Type B pancreatic cell (in vitro differentiated cells): ENCODE data around the gene ARG1. TPM values are rescaled to one million over a fixed set of nuclear protein-coding genes. Genes with fewer than 3 reads are reported as not detected.

Source experiments
- DNase-seq: peaks from one replicate; pipeline ENCODE4 v3.0.0; 2021; ENCODE audit warnings: mixed read lengths; ENCODE audit not compliant: unreplicated experiment; ENCODE audit errors: extremely low spot score
- H3K27ac Mint-ChIP-seq: 2 replicates; pipeline ENCODE4 v1.8.0; 2021; ENCODE audit warnings: mild to moderate bottlenecking, mixed read lengths
- H3K27me3 Mint-ChIP-seq: 2 replicates; pipeline ENCODE4 v1.8.0; 2021; ENCODE audit warnings: mixed read lengths
- H3K36me3 Mint-ChIP-seq: 2 replicates; pipeline ENCODE4 v1.8.0; 2021; ENCODE audit warnings: mixed read lengths
- H3K4me1 Mint-ChIP-seq: one replicate; pipeline ENCODE4 v1.8.0; 2021; ENCODE audit warnings: mixed read lengths; ENCODE audit not compliant: unreplicated experiment
- H3K4me3 Mint-ChIP-seq: 2 replicates; pipeline ENCODE4 v1.8.0; 2021; ENCODE audit warnings: mild to moderate bottlenecking, mixed read lengths
- H3K9me3 Mint-ChIP-seq: 2 replicates; pipeline ENCODE4 v1.8.0; 2021; ENCODE audit warnings: mixed read lengths
- CTCF ChIP-seq: fragments of 200-600 bp; sonication (generic); conservative IDR thresholded peaks from 2 replicates; pipeline ENCODE4 v1.5.0; 2021; ENCODE audit warnings: antibody characterized with exemption, mild to moderate bottlenecking
- total RNA-seq: library from RNA; stranded (reverse); gene quantifications from 2 replicates; pipeline ENCODE4 v1.2.1, GENCODE V29; 2021; ENCODE audit warnings: low replicate concordance

Gene ARG1
- total RNA-seq, 1 donor from 2014 or later, result not detected

DNA sequence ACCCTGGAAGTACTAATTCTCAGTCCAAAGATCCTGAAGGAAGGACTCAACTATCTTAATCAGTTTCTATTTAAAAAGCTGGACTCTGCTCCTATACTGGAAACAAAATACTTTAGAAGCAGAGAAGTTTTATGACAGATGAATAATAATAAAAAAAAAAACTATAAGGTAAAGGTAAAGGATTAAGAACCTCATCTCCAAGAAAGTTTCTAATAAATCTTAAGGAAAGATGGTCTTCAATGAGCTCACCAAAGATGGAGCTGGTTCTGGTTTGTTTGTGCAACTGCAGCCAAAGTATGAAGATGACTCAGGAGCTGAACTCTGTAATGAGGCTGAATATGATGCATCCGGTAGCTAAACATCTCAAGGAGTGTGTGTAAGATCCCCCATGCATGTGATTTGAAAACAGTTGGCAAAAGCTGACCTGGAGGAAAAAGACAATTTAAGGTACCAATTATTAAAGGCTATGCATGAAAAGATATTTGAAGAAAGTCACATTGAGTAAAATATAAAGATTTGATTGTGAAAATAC lies 29.8 kb downstream of the ARG1 start:
- no peak overlapping the region for H3K4me3 Mint-ChIP-seq
- TF ChIP-seq CTCF, result no peak
- peaks cover 18% of the 10 kb centered on the region for H3K36me3 Mint-ChIP-seq
- no peaks in the 10 kb centered on the region for H3K4me1 Mint-ChIP-seq
- DNase-seq, result no peak
- H3K27me3 Mint-ChIP-seq, result no peaks in the 10 kb centered on the region
- no peaks in the 10 kb centered on the region for H3K9me3 Mint-ChIP-seq
- no peak overlapping the region for H3K27ac Mint-ChIP-seq

- Mint-ChIP-seq H3K4me3 (no peak overlapping the region), H3K4me1 (no peaks in the 10 kb centered on the region), H3K9me3 (no peaks in the 10 kb centered on the region), H3K36me3 (peaks cover 18% of the 10 kb centered on the region), H3K27me3 (no peaks in the 10 kb centered on the region), H3K27ac (no peak overlapping the region)
- no peak for DNase-seq
- no peak for TF ChIP-seq CTCF
Measured at GRCh38 chr6:131613296-131613925, 40.4 kb downstream of the ARG1 start.

GRCh38 chr6:131615275-131615674 lies 42.2 kb downstream of the ARG1 start:
- Mint-ChIP-seq H3K36me3 (peaks cover 15% of the 10 kb centered on the region), H3K27ac (no peak overlapping the region), H3K4me1 (no peaks in the 10 kb centered on the region), H3K4me3 (no peak overlapping the region), H3K9me3 (no peaks in the 10 kb centered on the region), H3K27me3 (no peaks in the 10 kb centered on the region)
- no peak for DNase-seq
- TF ChIP-seq CTCF, result no peak

- peak within 1 kb of the TSS; percentile 97 for H3K27ac Mint-ChIP-seq
- DNase-seq, result peak; percentile 99
- peaks cover 4% of the 10 kb centered on the region for H3K27me3 Mint-ChIP-seq
- H3K9me3 Mint-ChIP-seq, result no peaks in the 10 kb centered on the region
- H3K36me3 Mint-ChIP-seq, result no peaks in the 10 kb centered on the region
- TF ChIP-seq CTCF, result peak; percentile 95
- H3K4me1 Mint-ChIP-seq, result peaks cover 15% of the 10 kb centered on the region
- peak within 1 kb of the TSS; percentile 98 for H3K4me3 Mint-ChIP-seq
Measured at GRCh38 chr6:131627724-131628682, 55.0 kb downstream of the ARG1 start, which contains the start of gene MED23. Gene MED23, minus strand, starts transcription at chr6:131628242. Its CDS starts 193 bp downstream, at chr6:131628049.

GRCh38 chr6:131628726-131629125 lies 55.7 kb downstream of the ARG1 start:
- Mint-ChIP-seq H3K9me3 (no peaks in the 10 kb centered on the region), H3K4me3 (peak overlapping the region; percentile 98), H3K4me1 (peaks cover 15% of the 10 kb centered on the region), H3K27ac (no peak overlapping the region), H3K27me3 (peaks cover 4% of the 10 kb centered on the region), H3K36me3 (no peaks in the 10 kb centered on the region)
- no peak for DNase-seq
- TF ChIP-seq CTCF, result no peak
